HUES64 (cell line): Measurements from ENCODE around the gene TRIM69.
"Not testable (repeated sequence)": the region's sequence is repeated elsewhere in the genome, so short reads cannot be mapped to it uniquely, and the experiment has no call there.

ENCODE experiments used
- H3K27ac ChIP-seq: 2 replicates; pipeline ENCODE4 v1.7.0; 2013; ENCODE audit warnings: low read depth, low read length, inconsistent platforms
- H3K27me3 ChIP-seq: 2 replicates; pipeline ENCODE4 v1.6.1; 2013; ENCODE audit warnings: mild to moderate bottlenecking, low read length; ENCODE audit not compliant: insufficient read depth
- H3K36me3 ChIP-seq: 2 replicates; pipeline ENCODE4 v1.6.1; 2013; ENCODE audit warnings: mild to moderate bottlenecking, low read length; ENCODE audit not compliant: insufficient read depth
- H3K4me1 ChIP-seq: 2 replicates; pipeline ENCODE4 v1.6.1; 2013; ENCODE audit warnings: mild to moderate bottlenecking, low read length, moderate library complexity; ENCODE audit not compliant: insufficient read depth
- H3K4me3 ChIP-seq: 2 replicates; pipeline ENCODE4 v1.5.1; 2013; ENCODE audit warnings: mild to moderate bottlenecking, low read length, moderate library complexity
- H3K9ac ChIP-seq: 2 replicates; pipeline ENCODE4 v1.6.1; 2013; ENCODE audit warnings: mild to moderate bottlenecking, low read depth, low read length
- H3K9me3 ChIP-seq: 2 replicates; pipeline ENCODE4 v1.6.1; 2013; ENCODE audit warnings: low read depth, low read length; ENCODE audit not compliant: insufficient read depth
- WGBS: fragments of 150-250, 120-280 bp; methylation state at CpG from one replicate; pipeline ENCODE4 v1.1.7; 2013; ENCODE audit warnings: missing lambda C conversion rate; 5-methylcytosine and 5-hydroxymethylcytosine counted together

TRIM69 gene

GRCh38 chr15:44765036-44765435 is 28.7 kb downstream of the TRIM69 start:
- H3K9me3 ChIP-seq = no peaks in the 10 kb centered on the region
- WGBS = 45% methylated on average over 2 of the region's 3 CpGs
- no peak overlapping the region for H3K9ac ChIP-seq
- no peaks in the 10 kb centered on the region for H3K36me3 ChIP-seq
- no peaks in the 10 kb centered on the region for H3K27me3 ChIP-seq
- no peak overlapping the region for H3K4me3 ChIP-seq
- no peak overlapping the region for H3K27ac ChIP-seq
- H3K4me1 ChIP-seq = no peaks in the 10 kb centered on the region

- 84% methylated on average over 5 of the region's 5 CpGs for WGBS
- Histone ChIP-seq H3K9me3 (peaks cover 5% of the 10 kb centered on the region; the same call in 1 of the 2 replicates), H3K9ac (no peak overlapping the region)
These were observed 33.2 kb downstream of the TRIM69 start for GRCh38 chr15:44769521-44769920.

GRCh38 chr15:44770715-44771114 is 34.4 kb downstream of the TRIM69 start:
- H3K9me3 ChIP-seq, H3K27me3 ChIP-seq, H3K27ac ChIP-seq, H3K4me3 ChIP-seq, H3K4me1 ChIP-seq, H3K9ac ChIP-seq, H3K36me3 ChIP-seq: not testable (repeated sequence)
- 74% methylated on average over 5 of the region's 5 CpGs for WGBS

More at GRCh38 chr15:44769521-44769920, 33.2 kb downstream of the TRIM69 start:
- Histone ChIP-seq H3K27me3 (no peaks in the 10 kb centered on the region), H3K27ac (no peak overlapping the region), H3K4me3 (no peak overlapping the region), H3K36me3 (no peaks in the 10 kb centered on the region), H3K4me1 (no peaks in the 10 kb centered on the region)

- Histone ChIP-seq H3K27me3 (no peaks in the 10 kb centered on the region), H3K9ac (no peak overlapping the region), H3K4me1 (no peaks in the 10 kb centered on the region), H3K9me3 (peaks cover 3% of the 10 kb centered on the region; the same call in 1 of the 2 replicates), H3K36me3 (no peaks in the 10 kb centered on the region), H3K4me3 (no peak overlapping the region), H3K27ac (no peak overlapping the region)
- WGBS = 93% methylated on average over 4 of the region's 4 CpGs
These were observed 39.6 kb downstream of the TRIM69 start for GRCh38 chr15:44775953-44776352.

GRCh38 chr15:44779761-44780160 is 43.4 kb downstream of the TRIM69 start:
- H3K9ac ChIP-seq = no peak overlapping the region
- H3K27me3 ChIP-seq = no peaks in the 10 kb centered on the region
- H3K4me1 ChIP-seq = peaks cover 3% of the 10 kb centered on the region; the same call in 1 of the 2 replicates
- H3K9me3 ChIP-seq = no peaks in the 10 kb centered on the region
- no peak overlapping the region for H3K4me3 ChIP-seq
- WGBS = 99% methylated on average over 2 of the region's 2 CpGs
- H3K27ac ChIP-seq = no peak overlapping the region
- no peaks in the 10 kb centered on the region for H3K36me3 ChIP-seq

GRCh38 chr15:44780608-44781007 is 44.3 kb downstream of the TRIM69 start:
- H3K9ac ChIP-seq = no peak overlapping the region
- H3K27ac ChIP-seq = no peak overlapping the region
- peaks cover 3% of the 10 kb centered on the region; the same call in 1 of the 2 replicates for H3K4me1 ChIP-seq
- H3K36me3 ChIP-seq = no peaks in the 10 kb centered on the region
- H3K9me3 ChIP-seq = no peaks in the 10 kb centered on the region
- H3K4me3 ChIP-seq = no peak overlapping the region
- no peaks in the 10 kb centered on the region for H3K27me3 ChIP-seq
- 75% methylated on average over 2 of the region's 2 CpGs for WGBS

GRCh38 chr15:44781128-44781810 is 44.9 kb downstream of the TRIM69 start:
- Histone ChIP-seq H3K27me3 (no peaks in the 10 kb centered on the region), H3K9ac (no peak overlapping the region), H3K9me3 (no peaks in the 10 kb centered on the region), H3K4me1 (peaks cover 3% of the 10 kb centered on the region; the same call in 1 of the 2 replicates), H3K4me3 (no peak overlapping the region), H3K36me3 (no peaks in the 10 kb centered on the region), H3K27ac (no peak overlapping the region)
- WGBS = 92% methylated on average over 7 of the region's 7 CpGs

- no peaks in the 10 kb centered on the region for H3K36me3 ChIP-seq
- WGBS = 94% methylated on average over 3 of the region's 3 CpGs
- no peaks in the 10 kb centered on the region for H3K27me3 ChIP-seq
- peaks cover 3% of the 10 kb centered on the region; the same call in 1 of the 2 replicates for H3K4me1 ChIP-seq
- no peak overlapping the region for H3K27ac ChIP-seq
- H3K4me3 ChIP-seq = no peak overlapping the region
- H3K9ac ChIP-seq = no peak overlapping the region
- H3K9me3 ChIP-seq = no peaks in the 10 kb centered on the region
These were observed 46.2 kb downstream of the TRIM69 start for GRCh38 chr15:44782516-44782915.

- 63% methylated on average over 4 of the region's 5 CpGs for WGBS
- not testable (repeated sequence) for H3K36me3 ChIP-seq, H3K4me1 ChIP-seq, H3K9ac ChIP-seq, H3K9me3 ChIP-seq, H3K27me3 ChIP-seq, H3K27ac ChIP-seq
- H3K4me3 ChIP-seq = peak overlapping the region; percentile 86
These were observed 48.6 kb downstream of the TRIM69 start for GRCh38 chr15:44784918-44785274.

GRCh38 chr15:44788748-44789147 is 52.4 kb downstream of the TRIM69 start:
- no peak overlapping the region for H3K27ac ChIP-seq
- H3K4me3 ChIP-seq = no peak overlapping the region
- H3K27me3 ChIP-seq = no peaks in the 10 kb centered on the region
- no peaks in the 10 kb centered on the region for H3K9me3 ChIP-seq
- 92% methylated on average over 7 of the region's 8 CpGs for WGBS
- H3K9ac ChIP-seq = no peak overlapping the region
- H3K36me3 ChIP-seq = no peaks in the 10 kb centered on the region
- peaks cover 3% of the 10 kb centered on the region; the same call in 1 of the 2 replicates for H3K4me1 ChIP-seq

- H3K4me1 ChIP-seq = no peaks in the 10 kb centered on the region
- H3K36me3 ChIP-seq = no peaks in the 10 kb centered on the region
- 87% methylated on average over 1 of the region's 2 CpGs for WGBS
These were observed 53.9 kb downstream of the TRIM69 start for GRCh38 chr15:44790215-44790614.

GRCh38 chr15:44790656-44791055 is 54.3 kb downstream of the TRIM69 start:
- H3K9ac ChIP-seq = no peak overlapping the region
- no peaks in the 10 kb centered on the region for H3K4me1 ChIP-seq
- no peak overlapping the region for H3K4me3 ChIP-seq
- WGBS = 84% methylated on average over 3 of the region's 3 CpGs
- H3K36me3 ChIP-seq = no peaks in the 10 kb centered on the region
- no peaks in the 10 kb centered on the region for H3K27me3 ChIP-seq
- H3K27ac ChIP-seq = no peak overlapping the region
- H3K9me3 ChIP-seq = no peaks in the 10 kb centered on the region

More at GRCh38 chr15:44790215-44790614, 53.9 kb downstream of the TRIM69 start:
- no peak overlapping the region for H3K9ac ChIP-seq
- no peaks in the 10 kb centered on the region for H3K9me3 ChIP-seq
- no peaks in the 10 kb centered on the region for H3K27me3 ChIP-seq
- no peak overlapping the region for H3K4me3 ChIP-seq
- H3K27ac ChIP-seq = no peak overlapping the region
